Left ventricle myocardium superior (tissue), 1 donor: ENCODE data around the gene ZACN. TPM values are rescaled to one million over a fixed set of nuclear protein-coding genes. Genes with fewer than 3 reads are reported as not detected.

Source experiments
- ATAC-seq: fragments of 200-7000 bp; cut with Tn5 transposase; one replicate; pipeline ENCODE4 v1.9.1; 2020; ENCODE audit warnings: mild to moderate bottlenecking, moderate library complexity
- DNase-seq: peaks from one replicate; pipeline ENCODE4 v3.0.0-alpha.2; 2020
- intact Hi-C: fragments of 100-400 bp; cut with micrococcal nuclease; formaldehyde crosslinking; loops from one replicate; pipeline ENCODE4 v1.11.0; 2022
- microRNA-seq: library from miRNA; unstranded; fragments of <30 nt; microRNA quantifications from one replicate; pipeline ENCODE4 v1.2.0, GENCODE V29; 2020; ENCODE audit warnings: borderline number of aligned reads
- total RNA-seq: library from RNA; stranded (reverse); fragmentation: NEBNext Ultra II Directional; extraction: Animal tissue kit (Norgen Biotek cat#: 25700); gene quantifications from one replicate; pipeline ENCODE4 v1.2.1, GENCODE V29; 2021
- donor health status: DM: no; HTN: yes; CAD: no; lungs with severe emphysema.

ZACN gene
- total RNA-seq, 1 donor from 2014 or later = not detected

DNA sequence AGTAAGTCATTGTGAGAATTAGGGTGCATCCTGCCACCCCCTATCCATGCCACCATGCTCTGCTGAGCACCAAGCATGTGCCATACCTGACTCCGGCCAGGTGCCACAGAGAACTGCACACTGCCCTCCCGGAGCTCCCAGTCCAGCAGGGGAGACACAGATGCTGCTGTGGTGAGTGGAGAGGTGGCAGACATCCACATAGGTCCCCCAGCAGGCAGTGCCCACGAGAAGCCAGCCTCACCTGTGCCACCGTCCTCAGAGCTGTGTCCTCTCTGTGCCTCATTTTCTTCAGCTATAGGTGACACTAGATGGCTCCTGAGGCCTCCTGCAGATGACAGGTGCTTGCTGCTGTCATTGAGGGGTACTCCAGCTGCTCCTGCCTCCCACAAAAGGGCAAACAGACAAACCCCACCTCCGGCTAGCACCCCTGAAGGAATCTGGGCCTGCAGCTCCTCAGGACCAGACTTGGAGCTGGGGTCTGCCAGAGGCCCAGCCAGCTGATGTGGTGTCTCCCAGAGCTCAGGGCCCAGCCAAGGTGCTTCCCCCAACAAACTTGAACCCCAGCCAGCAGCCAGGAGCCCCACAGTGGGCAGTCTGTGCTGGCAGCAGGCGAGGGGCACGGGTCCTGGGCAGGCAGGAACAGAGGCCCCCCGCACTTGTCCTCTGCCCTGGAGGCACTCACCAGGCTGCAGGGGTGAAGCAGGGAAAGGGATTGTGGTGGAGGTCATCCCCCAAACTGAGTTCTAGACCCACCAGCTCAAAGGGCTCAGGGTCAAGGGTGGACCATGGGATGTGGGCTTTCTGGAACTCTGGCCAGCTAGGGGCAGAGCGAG, 45.0 kb downstream of the ZACN start:
- intact Hi-C loops = no loop called here
- DNase-seq (no peak), ATAC-seq (no peak)

DNA sequence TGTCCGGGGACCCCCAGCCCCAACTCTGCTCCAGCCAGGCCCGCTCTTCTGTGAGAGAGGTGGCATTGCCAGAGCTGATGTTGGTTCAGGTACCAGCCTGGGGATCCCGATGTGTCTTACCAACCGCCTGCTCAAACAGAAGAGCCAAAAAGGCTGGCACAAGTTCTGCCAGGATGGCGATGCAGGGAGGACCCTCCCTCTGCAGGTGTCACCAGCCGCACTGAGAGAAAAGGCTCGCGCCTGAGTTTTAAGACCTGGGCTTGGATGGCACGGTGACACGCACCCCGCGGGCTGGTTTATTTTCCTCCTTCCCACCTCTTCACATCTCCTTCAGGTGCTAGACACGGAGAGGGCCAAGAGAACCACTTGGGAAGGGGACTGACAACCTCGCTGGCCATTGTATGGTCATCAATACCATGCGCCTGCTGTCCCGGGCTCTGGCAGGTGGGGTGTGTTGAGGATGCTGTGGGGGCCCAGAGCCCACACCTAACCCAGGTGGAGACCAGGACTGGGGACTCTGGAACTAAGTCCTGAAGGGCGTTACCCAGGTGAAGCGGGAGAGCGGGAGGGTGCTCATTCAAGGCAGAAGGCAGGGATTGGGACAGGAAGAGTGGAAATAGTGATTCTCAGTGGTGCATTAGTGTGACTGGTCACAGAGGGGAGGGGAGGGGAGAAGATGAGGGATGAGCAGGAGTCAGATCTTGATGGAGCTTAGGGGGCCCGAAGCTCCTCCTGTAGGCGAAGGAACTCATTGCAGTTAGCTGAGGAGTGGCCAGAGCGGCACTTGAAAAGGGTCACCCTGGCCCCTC, 45.8 kb downstream of the ZACN start:
- DNase-seq (no peak), ATAC-seq (no peak)
- intact Hi-C loops = no loop called here

DNA sequence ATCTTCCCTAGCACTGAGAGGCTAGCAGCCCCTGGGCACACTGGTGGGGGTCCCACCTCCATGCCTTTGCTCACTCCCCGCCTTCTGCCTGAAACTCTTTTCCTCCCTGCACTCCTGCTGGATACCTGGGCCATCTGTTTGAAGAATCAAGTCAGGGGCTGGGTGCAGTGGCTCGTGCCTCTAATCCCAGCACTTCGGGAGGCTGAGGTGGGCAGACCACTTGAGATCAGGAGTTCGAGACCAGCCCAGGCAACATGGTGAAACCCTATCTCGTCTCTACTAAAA, 46.4 kb downstream of the ZACN start:
- DNase-seq = no peak
- intact Hi-C loops = no loop called here
- ATAC-seq = no peak

DNA sequence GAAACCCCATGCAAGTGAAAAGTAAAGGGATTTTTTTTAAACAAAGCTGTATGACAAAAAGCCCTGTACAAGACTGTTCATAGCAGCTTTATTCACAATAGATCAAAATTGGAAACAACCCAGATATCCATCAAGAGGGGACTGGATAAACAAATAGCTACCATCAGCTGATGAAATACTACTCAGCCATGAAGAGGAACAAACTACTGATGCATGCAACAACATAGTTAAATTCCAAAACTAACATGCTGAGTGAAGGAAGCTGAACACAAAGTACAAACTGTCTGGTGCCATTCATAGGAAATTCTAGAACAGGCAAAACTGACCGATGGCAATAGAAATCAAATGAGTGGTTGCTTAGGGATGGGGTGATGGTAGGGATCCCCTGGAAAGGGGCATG, 46.9 kb downstream of the ZACN start:
- no peak for DNase-seq
- ATAC-seq = no peak
- intact Hi-C loops = no loop called here

DNA sequence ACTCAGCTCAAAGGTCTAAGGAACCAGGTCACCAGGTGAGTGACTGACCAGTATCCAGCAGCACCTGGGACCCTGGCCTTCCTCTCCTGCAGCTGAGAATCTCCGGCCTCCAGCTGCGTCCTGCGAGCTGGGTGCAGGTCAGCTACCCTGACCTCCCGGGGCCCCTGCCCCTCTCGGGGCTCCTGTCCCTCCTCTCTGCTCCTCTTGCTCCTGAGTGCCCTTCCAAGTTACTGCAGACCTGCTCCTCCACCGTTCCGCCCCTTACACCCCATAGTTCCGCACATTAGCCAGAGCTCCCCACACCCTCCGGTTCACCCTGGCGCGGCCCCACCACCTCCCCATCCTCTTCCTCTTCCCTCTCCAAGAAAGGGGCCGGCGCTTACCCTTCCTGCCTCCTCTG, 51.5 kb downstream of the ZACN start:
- DNase-seq = no peak
- ATAC-seq = no peak
- intact Hi-C loops = no loop called here

DNA sequence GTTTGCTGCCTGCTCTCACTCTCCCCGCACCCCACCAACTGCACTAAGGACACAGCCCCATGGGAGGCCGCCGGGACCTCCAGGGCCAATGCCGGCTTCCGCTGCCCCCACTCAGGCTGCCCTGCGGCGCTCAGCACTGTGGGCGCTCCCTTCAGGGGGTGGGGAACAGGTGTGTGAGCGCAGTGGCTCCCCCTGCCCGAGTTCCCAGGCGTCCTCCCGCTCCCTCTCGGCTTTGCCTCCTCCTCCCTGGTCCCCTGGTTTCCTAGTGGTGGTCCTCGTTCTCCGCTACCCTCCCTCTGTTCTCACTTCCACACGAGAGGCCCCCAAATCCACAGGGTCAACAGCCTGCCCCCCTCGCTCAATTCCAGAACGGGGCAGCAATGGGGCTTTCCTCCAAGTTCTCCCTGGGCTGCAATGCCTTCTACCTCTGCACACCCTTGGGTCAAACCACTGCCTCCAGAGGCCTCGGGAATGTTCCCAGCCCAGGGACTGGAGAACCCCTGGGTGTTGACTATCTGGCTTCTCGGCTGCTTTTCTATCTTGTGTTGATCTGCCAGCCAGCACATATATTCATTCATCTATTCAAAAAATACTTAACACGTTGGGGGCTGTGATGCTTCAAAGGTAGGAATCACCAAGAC, 52.2 kb downstream of the ZACN start:
- DNase-seq = no peak
- ATAC-seq = no peak
- intact Hi-C loops = no loop called here

DNA sequence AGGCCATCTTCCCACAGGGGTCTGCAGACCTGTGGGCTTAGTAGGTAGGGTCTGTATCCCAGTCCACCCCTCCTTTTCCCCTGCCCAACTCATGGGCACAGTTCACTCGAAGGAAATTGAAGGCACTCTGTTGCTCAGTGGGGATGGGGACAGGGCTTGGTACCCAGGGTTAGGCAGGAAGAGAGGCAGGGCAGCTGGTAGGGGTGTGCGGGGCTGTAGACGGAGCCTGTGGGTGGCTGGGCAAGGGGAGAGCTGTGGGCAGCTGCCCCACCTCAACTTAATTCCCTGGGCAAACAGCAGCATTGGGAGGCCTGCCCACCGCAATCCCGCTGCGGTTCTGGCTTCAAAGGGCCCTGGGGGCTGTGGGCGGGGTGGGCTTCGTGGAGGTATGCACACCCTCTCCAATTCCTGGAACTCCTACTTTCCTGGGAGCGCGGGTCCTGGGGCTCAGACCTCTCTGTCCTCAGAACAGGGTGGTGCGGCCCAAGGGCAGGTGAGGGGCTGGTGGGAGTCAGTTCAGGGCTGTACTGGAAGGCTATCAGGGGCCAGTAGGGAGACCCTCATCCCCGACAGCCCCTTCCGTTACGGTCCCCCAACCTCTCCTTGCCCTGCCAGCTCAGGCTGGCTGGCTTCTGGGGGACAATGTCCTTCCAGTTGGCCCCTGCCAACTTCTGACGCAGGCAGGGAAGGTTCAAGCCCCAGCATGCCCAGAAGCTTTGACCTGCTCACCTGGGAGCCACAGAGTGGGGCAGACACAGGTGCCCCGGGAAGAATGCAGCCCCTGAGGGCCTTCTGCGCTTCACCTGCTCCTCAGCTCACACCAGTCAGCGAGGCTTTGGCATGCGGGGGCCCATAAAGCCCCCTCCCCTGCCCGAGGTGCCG, 53.0 kb downstream of the ZACN start:
- ATAC-seq (no peak), DNase-seq (no peak)
- intact Hi-C loops = no loop called here

Small RNAs within 50 kb of the gene (microRNA-seq; reads per million reads assigned to microRNA genes)
- gene MIR6868 = 5.9 reads per million

Other genes with a start within 250 kb of the ZACN start
- 8.6 TPM for gene UNC13D, start 234.8 kb upstream of the ZACN start, total RNA-seq
- gene WBP2, start 223.8 kb upstream of the ZACN start, total RNA-seq = 152 TPM
- gene TRIM47, start 200.6 kb upstream of the ZACN start, total RNA-seq = 24.4 TPM
- gene TRIM65, start 182.2 kb upstream of the ZACN start, total RNA-seq = 11.4 TPM
- 124 TPM for gene MRPL38, start 174.3 kb upstream of the ZACN start, total RNA-seq
- 4.2 TPM for gene FBF1, start 138.1 kb upstream of the ZACN start, total RNA-seq
- 101 TPM for gene ACOX1, start 100.0 kb upstream of the ZACN start, total RNA-seq
- gene TEN1, start 99.9 kb upstream of the ZACN start, total RNA-seq = 6.6 TPM
- 2.6 TPM for gene CDK3, start 78.3 kb upstream of the ZACN start, total RNA-seq
- 0.07 TPM for gene EVPL, start 51.9 kb upstream of the ZACN start, total RNA-seq
- 66.1 TPM for gene SRP68, start 6.7 kb upstream of the ZACN start, total RNA-seq
- not detected for gene GALR2, start 4.4 kb upstream of the ZACN start, total RNA-seq
- gene EXOC7, start 24.6 kb downstream of the ZACN start, total RNA-seq = 82.2 TPM
- gene FOXJ1, start 62.1 kb downstream of the ZACN start, total RNA-seq = not detected
- 18.0 TPM for gene RNF157, start 161.3 kb downstream of the ZACN start, total RNA-seq
- 35.4 TPM for gene UBALD2, start 186.2 kb downstream of the ZACN start, total RNA-seq
- 2.7 TPM for gene QRICH2, start 229.1 kb downstream of the ZACN start, total RNA-seq